Trophoblast cell (in vitro differentiated cells and primary cell): ENCODE data around the gene TEX35.

ENCODE experiments used
- DNase-seq, 2 donors: peaks; one replicate each; pipeline ENCODE4 v3.0.0-alpha.2; 2016
- H2AFZ ChIP-seq: 2 replicates; pipeline ENCODE4 v1.6.1; 2013; ENCODE audit warnings: low read length, moderate library complexity, mild to moderate bottlenecking; ENCODE audit not compliant: insufficient read depth, poor library complexity
- H2AK5ac ChIP-seq: 2 replicates; pipeline ENCODE4 v1.6.1; 2013; ENCODE audit warnings: mild to moderate bottlenecking, low read length
- H2BK120ac ChIP-seq: 2 replicates; pipeline ENCODE4 v1.6.1; 2013; ENCODE audit warnings: low read length, mild to moderate bottlenecking, moderate library complexity; ENCODE audit not compliant: insufficient read depth, poor library complexity
- H2BK12ac ChIP-seq: 2 replicates; pipeline ENCODE4 v1.6.1; 2013; ENCODE audit warnings: mild to moderate bottlenecking, low read length, moderate library complexity
- H2BK5ac ChIP-seq: 2 replicates; pipeline ENCODE4 v1.6.1; 2013; ENCODE audit warnings: low read length, low read depth, moderate library complexity, mild to moderate bottlenecking; ENCODE audit not compliant: poor library complexity
- H3K14ac ChIP-seq: 2 replicates; pipeline ENCODE4 v1.6.1; 2013; ENCODE audit warnings: mild to moderate bottlenecking, low read length
- H3K18ac ChIP-seq: 2 replicates; pipeline ENCODE4 v1.6.1; 2013; ENCODE audit warnings: mild to moderate bottlenecking, low read length
- H3K23ac ChIP-seq: 2 replicates; pipeline ENCODE4 v1.6.1; 2013; ENCODE audit warnings: low read length
- H3K27ac ChIP-seq: 2 replicates; pipeline ENCODE4 v1.5.1; 2013; ENCODE audit warnings: low read depth, mild to moderate bottlenecking, inconsistent platforms, low read length, moderate library complexity
- H3K27me3 ChIP-seq: 2 replicates; pipeline ENCODE4 v1.6.1; 2013; ENCODE audit warnings: inconsistent platforms, mild to moderate bottlenecking, low read length, moderate library complexity; ENCODE audit not compliant: insufficient read depth
- H3K36me3 ChIP-seq, 2 experiments: 1 replicate in 1 of 2; 2 replicates in 1 of 2; pipeline ENCODE4 v1.6.1; 2013; ENCODE audit warnings: low read length in 2 of 2, mild to moderate bottlenecking in 2 of 2, moderate library complexity in 1 of 2; ENCODE audit not compliant: insufficient read depth in 2 of 2, control insufficient read depth in 1 of 2
- H3K4ac ChIP-seq: 2 replicates; pipeline ENCODE4 v1.6.1; 2013; ENCODE audit warnings: low read depth, mild to moderate bottlenecking, low read length, moderate library complexity
- H3K4me1 ChIP-seq, 2 experiments: 1 replicate in 1 of 2; 2 replicates in 1 of 2; pipeline ENCODE4 v1.6.1; 2013; ENCODE audit warnings: low read length in 2 of 2, mild to moderate bottlenecking in 2 of 2, moderate library complexity in 1 of 2; ENCODE audit not compliant: insufficient read depth in 2 of 2, control insufficient read depth in 1 of 2
- H3K4me2 ChIP-seq: 2 replicates; pipeline ENCODE4 v1.6.1; 2013; ENCODE audit warnings: inconsistent platforms, mild to moderate bottlenecking, low read length, moderate library complexity
- H3K4me3 ChIP-seq: 2 replicates; pipeline ENCODE4 v1.5.1; 2013; ENCODE audit warnings: mild to moderate bottlenecking, low read depth, low read length, inconsistent platforms
- H3K79me1 ChIP-seq: one replicate; pipeline ENCODE4 v1.6.1; 2013; ENCODE audit warnings: low read length
- H3K79me2 ChIP-seq: 2 replicates; pipeline ENCODE4 v1.6.1; 2013; ENCODE audit warnings: low read length, mild to moderate bottlenecking; ENCODE audit not compliant: control insufficient read depth, insufficient read depth, poor library complexity
- H3K9ac ChIP-seq: 2 replicates; pipeline ENCODE4 v1.6.1; 2013; ENCODE audit warnings: mild to moderate bottlenecking, low read length
- H3K9me3 ChIP-seq: 2 replicates; pipeline ENCODE4 v1.6.1; 2013; ENCODE audit warnings: low read depth, mild to moderate bottlenecking, control low read depth, inconsistent platforms, low read length; ENCODE audit not compliant: insufficient read depth
- H4K12ac ChIP-seq: 2 replicates; pipeline ENCODE4 v1.6.1; 2013; ENCODE audit warnings: low read depth, mild to moderate bottlenecking, low read length, moderate library complexity
- H4K8ac ChIP-seq: 2 replicates; pipeline ENCODE4 v1.6.1; 2013; ENCODE audit warnings: low read depth, mild to moderate bottlenecking, low read length, moderate library complexity
- H4K91ac ChIP-seq: one replicate; pipeline ENCODE4 v1.6.1; 2013; ENCODE audit warnings: low read depth, mild to moderate bottlenecking, low read length, moderate library complexity
- WGBS: extraction: QIAGEN DNeasy Blood & Tissue Kit; methylation state at CpG from one replicate; pipeline ENCODE4 v1.1.7; 2013; ENCODE audit warnings: missing lambda C conversion rate; ENCODE audit not compliant: insufficient read length, insufficient coverage; ENCODE audit errors: extremely low coverage; 5-methylcytosine and 5-hydroxymethylcytosine counted together

The TEX35 gene

DNA sequence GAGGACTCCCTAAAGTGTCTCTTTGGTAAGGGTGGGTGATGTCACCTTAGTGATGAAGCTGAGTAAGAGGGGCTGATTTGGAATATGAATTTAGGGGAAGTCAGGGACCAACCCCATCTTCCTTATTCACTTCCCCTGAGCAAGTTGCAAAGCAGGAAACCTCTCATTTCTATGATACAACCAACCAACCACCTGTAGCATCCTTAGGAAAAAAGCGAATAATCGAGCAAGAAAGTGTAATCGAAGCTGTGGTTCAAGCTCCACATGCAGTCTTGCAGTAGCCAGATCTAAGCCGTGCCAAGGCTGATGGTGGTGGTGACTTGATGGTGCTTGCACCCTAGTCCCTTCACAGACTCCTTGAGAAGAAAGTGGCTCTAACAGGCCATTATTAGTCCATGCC, 3.2 kb downstream of the TEX35 start:
- Histone ChIP-seq H3K18ac (no peak overlapping the region), H2BK12ac (no peak overlapping the region), H3K4me2 (no peak overlapping the region), H4K12ac (no peak overlapping the region), H2AK5ac (no peak overlapping the region), H3K9me3 (no peaks in the 10 kb centered on the region), H3K79me1 (no peaks in the 10 kb centered on the region), H3K4me3 (no peak overlapping the region), H3K27me3 (no peaks in the 10 kb centered on the region), H3K14ac (no peak overlapping the region), H2AFZ (no peak overlapping the region), H3K36me3 (no peaks in the 10 kb centered on the region), H2BK120ac (no peak overlapping the region), H4K8ac (no peak overlapping the region), H4K91ac (no peak overlapping the region), H3K79me2 (no peaks in the 10 kb centered on the region), H3K4ac (no peak overlapping the region), H3K4me1 (no peaks in the 10 kb centered on the region), H3K9ac (no peak overlapping the region), H3K27ac (no peak overlapping the region), H2BK5ac (no peak overlapping the region), H3K23ac (no peak overlapping the region)
- no peak for DNase-seq
- no CpG with 5 or more reads among the region's 4 CpGs for WGBS

DNA sequence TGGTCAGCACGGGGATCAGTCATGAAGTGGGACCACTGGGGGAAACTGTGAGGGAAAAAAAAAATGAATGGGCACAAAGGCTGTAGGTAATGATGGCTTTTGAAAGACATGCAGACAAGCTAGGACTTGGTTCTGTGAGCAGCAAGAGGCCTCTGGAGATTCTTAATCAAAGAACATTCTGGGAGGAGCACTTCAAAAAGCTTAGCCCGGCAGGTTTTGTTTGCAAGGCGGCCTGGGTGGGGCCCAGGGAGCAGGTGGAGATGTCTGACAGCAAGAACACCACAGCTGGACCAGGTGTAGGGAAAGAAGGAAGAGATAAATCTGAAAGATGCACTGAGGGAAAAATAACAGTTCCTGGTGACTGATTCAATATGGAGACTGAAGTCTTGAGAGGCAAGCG, 6.0 kb downstream of the TEX35 start:
- Histone ChIP-seq H3K79me1 (no peaks in the 10 kb centered on the region), H2BK120ac (no peak overlapping the region), H3K27ac (no peak overlapping the region), H4K8ac (no peak overlapping the region), H3K27me3 (no peaks in the 10 kb centered on the region), H3K23ac (no peak overlapping the region), H3K9me3 (peaks cover 3% of the 10 kb centered on the region), H3K14ac (no peak overlapping the region), H2AFZ (no peak overlapping the region), H3K4me1 (no peaks in the 10 kb centered on the region), H3K18ac (no peak overlapping the region), H3K4me2 (no peak overlapping the region), H4K91ac (no peak overlapping the region), H2AK5ac (no peak overlapping the region), H3K79me2 (no peaks in the 10 kb centered on the region), H3K9ac (no peak overlapping the region), H4K12ac (no peak overlapping the region), H3K4me3 (peak overlapping the region; percentile 57), H2BK12ac (no peak overlapping the region), H3K4ac (no peak overlapping the region), H2BK5ac (no peak overlapping the region), H3K36me3 (no peaks in the 10 kb centered on the region)
- WGBS = no CpG with 5 or more reads among the region's 4 CpGs
- DNase-seq = no peak

DNA sequence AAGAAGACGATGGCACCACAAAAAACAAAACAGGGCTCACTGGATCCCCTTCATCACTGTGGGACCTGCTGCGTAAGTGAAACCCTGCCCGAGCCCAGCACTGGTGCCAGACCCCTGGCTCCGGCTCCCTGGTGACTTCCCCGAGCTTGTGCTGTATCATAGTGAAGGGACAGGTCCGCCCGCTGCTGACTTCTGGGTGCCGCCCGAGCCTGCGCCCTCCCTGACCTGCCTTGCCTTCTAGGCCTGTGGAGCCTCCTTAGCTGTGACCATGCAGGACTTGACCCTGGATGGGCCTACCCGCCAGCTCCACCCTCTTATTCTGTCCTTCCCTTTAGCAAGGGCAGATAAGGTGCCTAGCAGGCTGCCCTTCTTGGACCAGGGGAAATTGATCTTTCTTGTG, 7.9 kb downstream of the TEX35 start:
- Histone ChIP-seq H3K23ac (no peak overlapping the region), H3K14ac (no peak overlapping the region), H3K4ac (no peak overlapping the region), H3K79me2 (no peaks in the 10 kb centered on the region), H4K12ac (no peak overlapping the region), H3K4me1 (no peaks in the 10 kb centered on the region), H3K18ac (no peak overlapping the region), H3K27me3 (no peaks in the 10 kb centered on the region), H2AFZ (no peak overlapping the region), H3K9ac (no peak overlapping the region), H2BK5ac (no peak overlapping the region), H3K4me3 (no peak overlapping the region), H2BK12ac (no peak overlapping the region), H2BK120ac (no peak overlapping the region), H3K4me2 (no peak overlapping the region), H4K91ac (no peak overlapping the region), H3K36me3 (no peaks in the 10 kb centered on the region), H3K79me1 (no peaks in the 10 kb centered on the region), H3K9me3 (peaks cover 4% of the 10 kb centered on the region), H2AK5ac (no peak overlapping the region), H3K27ac (no peak overlapping the region), H4K8ac (no peak overlapping the region)
- WGBS = no CpG with 5 or more reads among the region's 11 CpGs
- DNase-seq = no peak

GRCh38 chr1:178521241-178521640, 8.3 kb downstream of the TEX35 start:
- H4K8ac ChIP-seq = no peak overlapping the region
- no peak overlapping the region for H3K4ac ChIP-seq
- H3K9me3 ChIP-seq = peaks cover 4% of the 10 kb centered on the region
- no peaks in the 10 kb centered on the region for H3K4me1 ChIP-seq
- H3K23ac ChIP-seq = no peak overlapping the region
- no peak overlapping the region for H3K14ac ChIP-seq
- WGBS = no CpG with 5 or more reads among the region's 4 CpGs
- no peak overlapping the region for H4K12ac ChIP-seq
- H2BK5ac ChIP-seq = no peak overlapping the region
- no peaks in the 10 kb centered on the region for H3K79me2 ChIP-seq
- no peak overlapping the region for H3K18ac ChIP-seq
- H2AFZ ChIP-seq = no peak overlapping the region
- H3K9ac ChIP-seq = no peak overlapping the region
- H3K4me3 ChIP-seq = no peak overlapping the region
- no peaks in the 10 kb centered on the region for H3K27me3 ChIP-seq
- H3K27ac ChIP-seq = no peak overlapping the region
- H2BK12ac ChIP-seq = no peak overlapping the region
- H2BK120ac ChIP-seq = no peak overlapping the region
- no peak overlapping the region for H4K91ac ChIP-seq
- DNase-seq = no peak
- H3K4me2 ChIP-seq = no peak overlapping the region
- H3K36me3 ChIP-seq = no peaks in the 10 kb centered on the region
- no peak overlapping the region for H2AK5ac ChIP-seq
- no peaks in the 10 kb centered on the region for H3K79me1 ChIP-seq
